Breast epithelium (tissue), 3 donors: Measurements from ENCODE around the gene KLHL41.
"Not testable (repeated sequence)": the region's sequence is repeated elsewhere in the genome, so short reads cannot be mapped to it uniquely, and the experiment has no call there.

Experiments
- POLR2A ChIP-seq: fragments of 450-650 bp; IDR thresholded peaks from one replicate; pipeline ENCODE4 v1.6.1; 2016; ENCODE audit warnings: antibody characterized with exemption, mild to moderate bottlenecking, moderate library complexity
- TF ChIP-seq, protein P1 (sequence below), 3 donors: fragments of 450-650 bp; IDR thresholded peaks; one replicate each; pipeline ENCODE4 v1.5.1; 2016 to 2017; ENCODE audit warnings: antibody characterized with exemption in 3 of 3, mild to moderate bottlenecking in 3 of 3, moderate library complexity in 3 of 3

DNA sequence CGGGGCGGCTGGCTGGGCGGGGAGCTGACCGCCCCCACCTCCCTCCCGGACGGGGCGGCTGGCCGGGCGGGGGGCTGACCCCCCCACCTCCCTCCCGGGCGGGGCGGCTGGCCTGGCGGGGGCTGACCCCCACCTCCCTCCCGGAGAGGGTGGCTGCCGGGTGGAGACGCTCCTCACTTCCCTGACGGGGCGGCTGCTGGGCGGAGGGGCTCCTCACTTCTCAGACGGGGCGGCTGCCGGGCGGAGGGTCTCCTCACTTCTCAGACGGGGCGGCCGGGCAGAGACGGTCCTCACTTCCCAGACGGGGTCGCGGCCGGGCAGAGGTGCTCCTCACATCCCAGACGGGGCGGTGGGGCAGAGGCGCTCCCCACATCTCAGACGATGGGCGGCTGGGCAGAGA lies 65.8 kb downstream of the KLHL41 start:
- TF ChIP-seq, protein P1, sequence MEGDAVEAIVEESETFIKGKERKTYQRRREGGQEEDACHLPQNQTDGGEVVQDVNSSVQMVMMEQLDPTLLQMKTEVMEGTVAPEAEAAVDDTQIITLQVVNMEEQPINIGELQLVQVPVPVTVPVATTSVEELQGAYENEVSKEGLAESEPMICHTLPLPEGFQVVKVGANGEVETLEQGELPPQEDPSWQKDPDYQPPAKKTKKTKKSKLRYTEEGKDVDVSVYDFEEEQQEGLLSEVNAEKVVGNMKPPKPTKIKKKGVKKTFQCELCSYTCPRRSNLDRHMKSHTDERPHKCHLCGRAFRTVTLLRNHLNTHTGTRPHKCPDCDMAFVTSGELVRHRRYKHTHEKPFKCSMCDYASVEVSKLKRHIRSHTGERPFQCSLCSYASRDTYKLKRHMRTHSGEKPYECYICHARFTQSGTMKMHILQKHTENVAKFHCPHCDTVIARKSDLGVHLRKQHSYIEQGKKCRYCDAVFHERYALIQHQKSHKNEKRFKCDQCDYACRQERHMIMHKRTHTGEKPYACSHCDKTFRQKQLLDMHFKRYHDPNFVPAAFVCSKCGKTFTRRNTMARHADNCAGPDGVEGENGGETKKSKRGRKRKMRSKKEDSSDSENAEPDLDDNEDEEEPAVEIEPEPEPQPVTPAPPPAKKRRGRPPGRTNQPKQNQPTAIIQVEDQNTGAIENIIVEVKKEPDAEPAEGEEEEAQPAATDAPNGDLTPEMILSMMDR (IDR thresholded peaks at IDR 0.05), result not testable (repeated sequence)
- TF ChIP-seq POLR2A, result not testable (repeated sequence)
